H1 (cell line): ENCODE results near the gene GET3. TPM values are rescaled to one million over a fixed set of nuclear protein-coding genes. Genes with fewer than 3 reads are reported as not detected.

ENCODE experiments used
- BCL11A ChIP-seq, 2 experiments: IDR thresholded peaks; one replicate each; pipeline ENCODE4 v1.6.1; 2011; ENCODE audit warnings: low read depth in 2 of 2, low read length in 2 of 2, mild to moderate bottlenecking in 2 of 2
- EZH2 ChIP-seq: fragments of 200-600 bp; sonication (generic); IDR thresholded peaks from 2 replicates; pipeline ENCODE4 v1.7.1; 2012; ENCODE audit warnings: low read depth, mild to moderate bottlenecking, moderate library complexity, low read length, inconsistent platforms; ENCODE audit not compliant: severe bottlenecking
- GTF2F1 ChIP-seq: IDR thresholded peaks from 2 replicates; pipeline ENCODE4 v1.6.1; 2012; ENCODE audit warnings: low read depth, low read length, improper control_type of control experiment, borderline replicate concordance
- HDAC6 ChIP-seq: IDR thresholded peaks from one replicate; pipeline ENCODE4 v1.7.1; 2012; ENCODE audit warnings: low read depth, mild to moderate bottlenecking, inconsistent platforms, low read length, moderate library complexity
- JUND ChIP-seq: IDR thresholded peaks from 2 replicates; pipeline ENCODE4 v1.6.1; 2011; ENCODE audit warnings: mild to moderate bottlenecking, improper control_type of control experiment, low read length
- KDM1A ChIP-seq: fragments of 200-600, 300-600 bp; sonication (generic); IDR thresholded peaks from 2 replicates; pipeline ENCODE4 v1.7.1; 2016; ENCODE audit warnings: mild to moderate bottlenecking, low read length, borderline replicate concordance
- NRF1 ChIP-seq: IDR thresholded peaks from 2 replicates; pipeline ENCODE4 v1.6.1; 2011; ENCODE audit warnings: mild to moderate bottlenecking, low read depth, low read length, improper control_type of control experiment
- PHF8 ChIP-seq: fragments of 200-600 bp; sonication (generic); conservative IDR thresholded peaks from 2 replicates; pipeline ENCODE4 v1.7.1; 2012; ENCODE audit warnings: low read depth, mild to moderate bottlenecking, inconsistent platforms, low read length, moderate library complexity
- POLR2A ChIP-seq, 2 experiments: IDR thresholded peaks; 1 replicate in 1 of 2; 2 replicates in 1 of 2; pipeline ENCODE4 v1.6.1; 2011; ENCODE audit warnings: low read depth in 2 of 2, low read length in 2 of 2, mild to moderate bottlenecking in 2 of 2; ENCODE audit errors: control extremely low read depth in 1 of 2
- RBBP5 ChIP-seq: IDR thresholded peaks from 2 replicates; pipeline ENCODE4 v1.7.1; 2012; ENCODE audit warnings: low read depth, mild to moderate bottlenecking, inconsistent platforms, low read length, moderate library complexity, borderline replicate concordance
- RFX5 ChIP-seq: IDR thresholded peaks from 2 replicates; pipeline ENCODE4 v1.6.1; 2011; ENCODE audit warnings: low read depth, low read length, improper control_type of control experiment, borderline replicate concordance
- SIRT6 ChIP-seq: IDR thresholded peaks from one replicate; pipeline ENCODE4 v1.7.1; 2012; ENCODE audit warnings: low read length, inconsistent platforms
- SP4 ChIP-seq: IDR thresholded peaks from 2 replicates; pipeline ENCODE4 v1.6.1; 2012; ENCODE audit warnings: low read length, inconsistent platforms
- SRF ChIP-seq: IDR thresholded peaks from 2 replicates; pipeline ENCODE4 v1.6.1; 2011; ENCODE audit warnings: mild to moderate bottlenecking, low read depth, low read length, moderate library complexity
- SUZ12 ChIP-seq: fragments of 200-600 bp; sonication (generic); IDR thresholded peaks from 2 replicates; pipeline ENCODE4 v1.6.1; 2012; ENCODE audit warnings: mild to moderate bottlenecking, inconsistent platforms, low read length, moderate library complexity, mixed read lengths
- TAF1 ChIP-seq: IDR thresholded peaks from 2 replicates; pipeline ENCODE4 v1.6.1; 2011; ENCODE audit warnings: mild to moderate bottlenecking, low read depth, low read length
- TAF7 ChIP-seq: optimal IDR thresholded peaks from 2 replicates; pipeline ENCODE3; 2011; ENCODE audit warnings: low read depth, mild to moderate bottlenecking, inconsistent platforms, low read length, moderate library complexity, borderline replicate concordance
- TEAD4 ChIP-seq: IDR thresholded peaks from 2 replicates; pipeline ENCODE4 v1.6.1; 2012; ENCODE audit warnings: low read depth, low read length, inconsistent platforms, mixed read lengths
- YY1 ChIP-seq: IDR thresholded peaks from 2 replicates; pipeline ENCODE4 v1.6.1; 2011; ENCODE audit warnings: low read depth, mild to moderate bottlenecking, low read length
- polyA plus RNA-seq, 7 experiments: library from polyadenylated mRNA; depleted of rRNA in 3 of 7; stranded (reverse) in 5 of 7; unstranded in 2 of 7; fragments of >200 nt in 5 of 7; fragments of 200-250 nt in 2 of 7; gene quantifications; 1 replicate in 5 of 7; 2 replicates in 1 of 7; 4 replicates in 1 of 7; pipeline versions ENCODE4 v1.2.1 to v1.2.3, GENCODE V29; 2011 to 2013; ENCODE audit warnings: missing spikeins in 2 of 7, mixed read lengths in 2 of 7
- total RNA-seq: library from RNA; stranded (reverse); fragmentation: NEBNext Ultra II Directional; extraction: Animal tissue kit (Norgen Biotek cat#: 25700); gene quantifications from 2 replicates; pipeline ENCODE4 v1.2.1, GENCODE V29; 2021
- TF ChIP-seq, protein P1 (sequence below): IDR thresholded peaks from 2 replicates; pipeline ENCODE4 v1.6.1; 2011; ENCODE audit warnings: low read length, improper control_type of control experiment
- TF ChIP-seq, protein P2 (sequence below), 3 experiments: IDR thresholded peaks; 1 replicate in 2 of 3; 2 replicates in 1 of 3; pipeline versions ENCODE4 v1.5.1 to v1.6.1; 2011; ENCODE audit warnings: low read length in 3 of 3, mild to moderate bottlenecking in 3 of 3, inconsistent platforms in 2 of 3, low read depth in 1 of 3, moderate library complexity in 1 of 3; ENCODE audit not compliant: insufficient read depth in 1 of 3; ENCODE audit errors: control extremely low read depth in 1 of 3

The GET3 gene
- total and polyA plus RNA-seq, 2 of the 8 experiments (the other 6 are each of a cell fraction or from before 2014, with no cell fraction given), result 105 to 297 TPM

DNA sequence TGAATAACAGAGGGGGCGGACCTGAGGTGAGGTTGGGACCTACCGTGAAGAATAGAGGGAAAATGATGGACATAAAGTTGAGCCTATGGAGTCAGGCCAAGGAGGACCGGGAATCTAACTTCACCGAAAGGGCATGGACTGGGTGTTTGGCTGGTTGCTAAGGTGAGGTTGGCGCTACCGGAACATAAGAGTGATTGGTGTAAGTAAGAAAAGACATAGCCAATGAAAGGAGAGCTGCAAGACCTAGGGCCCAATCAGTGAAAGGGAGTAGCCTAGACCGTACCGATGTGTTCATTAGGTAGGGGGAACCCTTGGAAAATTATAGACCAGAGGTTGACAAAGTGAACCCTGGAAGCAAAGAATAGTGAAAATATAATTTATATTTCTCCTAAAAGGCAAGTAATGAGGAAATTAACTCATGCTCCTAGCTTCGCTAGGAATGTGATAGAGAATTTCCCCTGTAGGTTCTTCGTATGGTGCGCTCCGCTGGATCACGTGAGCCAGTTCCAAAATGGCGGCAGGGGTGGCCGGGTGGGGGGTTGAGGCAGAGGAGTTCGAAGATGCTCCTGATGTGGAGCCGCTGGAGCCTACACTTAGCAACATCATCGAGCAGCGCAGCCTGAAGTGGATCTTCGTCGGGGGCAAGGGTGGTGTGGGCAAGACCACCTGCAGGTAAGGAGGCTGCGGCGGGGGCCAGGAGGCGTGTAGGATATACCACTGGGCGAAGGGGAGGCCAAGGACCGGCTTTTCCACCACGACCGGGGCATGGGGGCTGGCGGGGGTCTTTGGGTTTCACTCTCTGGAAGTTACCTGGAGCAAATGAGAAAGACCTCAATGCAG lies at the start of gene GET3 (continued):
- TF ChIP-seq, protein P1, sequence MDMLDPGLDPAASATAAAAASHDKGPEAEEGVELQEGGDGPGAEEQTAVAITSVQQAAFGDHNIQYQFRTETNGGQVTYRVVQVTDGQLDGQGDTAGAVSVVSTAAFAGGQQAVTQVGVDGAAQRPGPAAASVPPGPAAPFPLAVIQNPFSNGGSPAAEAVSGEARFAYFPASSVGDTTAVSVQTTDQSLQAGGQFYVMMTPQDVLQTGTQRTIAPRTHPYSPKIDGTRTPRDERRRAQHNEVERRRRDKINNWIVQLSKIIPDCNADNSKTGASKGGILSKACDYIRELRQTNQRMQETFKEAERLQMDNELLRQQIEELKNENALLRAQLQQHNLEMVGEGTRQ, result peak; percentile 93
- peak; percentile 97 for TF ChIP-seq JUND
- peak; percentile 97 for TF ChIP-seq TAF1
- TF ChIP-seq PHF8, result peak; percentile 98
- no peak; the same call in 1 of the 2 replicates for TF ChIP-seq RFX5
- no peak for TF ChIP-seq BCL11A (IDR thresholded peaks at IDR 0.05; ENCODE audit: low read depth in 2 of 2, low read length in 2 of 2)
- no peak for TF ChIP-seq GTF2F1
- TF ChIP-seq SIRT6, result no peak
- TF ChIP-seq, protein P2, sequence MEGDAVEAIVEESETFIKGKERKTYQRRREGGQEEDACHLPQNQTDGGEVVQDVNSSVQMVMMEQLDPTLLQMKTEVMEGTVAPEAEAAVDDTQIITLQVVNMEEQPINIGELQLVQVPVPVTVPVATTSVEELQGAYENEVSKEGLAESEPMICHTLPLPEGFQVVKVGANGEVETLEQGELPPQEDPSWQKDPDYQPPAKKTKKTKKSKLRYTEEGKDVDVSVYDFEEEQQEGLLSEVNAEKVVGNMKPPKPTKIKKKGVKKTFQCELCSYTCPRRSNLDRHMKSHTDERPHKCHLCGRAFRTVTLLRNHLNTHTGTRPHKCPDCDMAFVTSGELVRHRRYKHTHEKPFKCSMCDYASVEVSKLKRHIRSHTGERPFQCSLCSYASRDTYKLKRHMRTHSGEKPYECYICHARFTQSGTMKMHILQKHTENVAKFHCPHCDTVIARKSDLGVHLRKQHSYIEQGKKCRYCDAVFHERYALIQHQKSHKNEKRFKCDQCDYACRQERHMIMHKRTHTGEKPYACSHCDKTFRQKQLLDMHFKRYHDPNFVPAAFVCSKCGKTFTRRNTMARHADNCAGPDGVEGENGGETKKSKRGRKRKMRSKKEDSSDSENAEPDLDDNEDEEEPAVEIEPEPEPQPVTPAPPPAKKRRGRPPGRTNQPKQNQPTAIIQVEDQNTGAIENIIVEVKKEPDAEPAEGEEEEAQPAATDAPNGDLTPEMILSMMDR (IDR thresholded peaks at IDR 0.05; ENCODE audit: control extremely low read depth in 1 of 3, insufficient read depth in 1 of 3, low read depth in 1 of 3, low read length in 3 of 3), result no peak
- no peak for TF ChIP-seq SUZ12
- TF ChIP-seq YY1, result peak; percentile 99
- TF ChIP-seq TAF7, result no peak
- no peak for TF ChIP-seq RBBP5
- TF ChIP-seq EZH2, result no peak
- no peak for TF ChIP-seq TEAD4
- TF ChIP-seq KDM1A, result no peak
- no peak for TF ChIP-seq SRF
- TF ChIP-seq SP4, result peak; percentile 91; the same call in 1 of the 2 replicates
- no peak for TF ChIP-seq NRF1
- TF ChIP-seq HDAC6, result no peak
- TF ChIP-seq POLR2A (IDR thresholded peaks at IDR 0.05; ENCODE audit: control extremely low read depth in 1 of 2, low read depth in 2 of 2, low read length in 2 of 2), result peak; percentile 80 to 83
